MM.1S (cell line): ENCODE measurements around the gene TTC28.

Source experiments
- EZH2 ChIP-seq: fragments of 300-600 bp; sonication (generic); optimal IDR thresholded peaks from 2 replicates; pipeline ENCODE3; 2017; ENCODE audit warnings: low read depth, mild to moderate bottlenecking, antibody characterized with exemption, low read length, mixed read lengths
- EZH2phosphoT487 ChIP-seq: fragments of 300-600 bp; sonication (generic); IDR thresholded peaks from 2 replicates; pipeline ENCODE4 v1.6.1; 2018; ENCODE audit warnings: antibody characterized with exemption, low read length
- TF ChIP-seq, protein P1 (sequence below): fragments of 300-600 bp; sonication (generic); IDR thresholded peaks from 2 replicates; pipeline ENCODE4 v1.5.1; 2016; ENCODE audit warnings: antibody characterized with exemption, low read length, mixed read lengths

DNA sequence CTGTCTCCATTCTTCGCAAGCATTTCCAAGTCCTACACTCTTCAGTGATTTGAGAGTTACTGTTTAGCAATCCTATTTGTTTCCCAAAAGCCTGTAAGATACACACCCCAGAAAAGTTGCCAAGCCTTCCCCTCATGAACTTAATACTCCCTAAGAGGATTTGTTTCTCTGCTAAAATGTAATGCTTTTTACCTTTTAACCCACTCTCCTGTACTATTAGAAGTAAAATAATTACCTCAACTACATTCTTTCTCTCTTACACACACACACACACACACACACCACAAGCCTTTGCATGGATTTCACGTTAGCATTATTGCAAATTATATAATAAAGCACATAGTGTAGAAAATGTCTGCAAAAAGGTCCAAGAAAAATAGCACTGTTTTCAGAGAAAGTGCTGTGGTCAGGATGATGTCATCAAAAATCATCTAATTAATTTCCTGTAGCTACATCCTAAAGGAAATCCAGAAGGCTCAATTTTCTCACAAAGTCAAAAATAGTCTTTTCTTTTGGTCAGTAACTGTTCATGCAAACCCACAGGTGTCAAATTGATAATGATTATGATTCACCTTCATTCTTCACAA, 396.5 kb downstream of the TTC28 start:
- TF ChIP-seq, protein P1, sequence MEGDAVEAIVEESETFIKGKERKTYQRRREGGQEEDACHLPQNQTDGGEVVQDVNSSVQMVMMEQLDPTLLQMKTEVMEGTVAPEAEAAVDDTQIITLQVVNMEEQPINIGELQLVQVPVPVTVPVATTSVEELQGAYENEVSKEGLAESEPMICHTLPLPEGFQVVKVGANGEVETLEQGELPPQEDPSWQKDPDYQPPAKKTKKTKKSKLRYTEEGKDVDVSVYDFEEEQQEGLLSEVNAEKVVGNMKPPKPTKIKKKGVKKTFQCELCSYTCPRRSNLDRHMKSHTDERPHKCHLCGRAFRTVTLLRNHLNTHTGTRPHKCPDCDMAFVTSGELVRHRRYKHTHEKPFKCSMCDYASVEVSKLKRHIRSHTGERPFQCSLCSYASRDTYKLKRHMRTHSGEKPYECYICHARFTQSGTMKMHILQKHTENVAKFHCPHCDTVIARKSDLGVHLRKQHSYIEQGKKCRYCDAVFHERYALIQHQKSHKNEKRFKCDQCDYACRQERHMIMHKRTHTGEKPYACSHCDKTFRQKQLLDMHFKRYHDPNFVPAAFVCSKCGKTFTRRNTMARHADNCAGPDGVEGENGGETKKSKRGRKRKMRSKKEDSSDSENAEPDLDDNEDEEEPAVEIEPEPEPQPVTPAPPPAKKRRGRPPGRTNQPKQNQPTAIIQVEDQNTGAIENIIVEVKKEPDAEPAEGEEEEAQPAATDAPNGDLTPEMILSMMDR = no peak
- TF ChIP-seq EZH2 (no peak), EZH2phosphoT487 (no peak)
